GM12878 (cell line): ENCODE measurements around the gene MAPKBP1. TPM values are rescaled to one million over a fixed set of nuclear protein-coding genes. Genes with fewer than 3 reads are reported as not detected.

Source experiments
- ATAC-seq: fragments of 200-7000 bp; cut with Tn5 transposase; 3 replicates; pipeline ENCODE4 v1.9.1; 2020; ENCODE audit warnings: mild to moderate bottlenecking, moderate library complexity
- BruUV-seq: library from RNA; stranded (reverse); fragments of 400-500 nt; replicated peaks from 2 replicates; lab custom pipeline; 2021; lab: Mats Ljungman, UMichigan
- CTCF ChIA-PET: fragments of 300-600 bp; sonication (Branson Sonifier 250); formaldehyde crosslinking; extraction: SDS; loops from one replicate; lab custom pipeline; 2021; ENCODE audit warnings: inconsistent platforms; lab: Yijun Ruan, JAX
- POLR2A ChIA-PET: fragments of 350-600 bp; formaldehyde crosslinking; extraction: SDS; loops from one replicate; lab custom pipeline; 2021; ENCODE audit warnings: inconsistent platforms; lab: Charles Lee
- RAD21 ChIA-PET: fragments of 300-600 bp; sonication (Branson Sonifier 250); formaldehyde crosslinking; loops from one replicate; lab custom pipeline; 2023; ENCODE audit warnings: antibody characterized with exemption; ENCODE audit not compliant: unreplicated experiment; lab: Charles Lee
- SMC1A ChIA-PET: fragments of 300-600 bp; sonication (Branson Sonifier 250); formaldehyde crosslinking; loops from one replicate; lab custom pipeline; 2023; ENCODE audit not compliant: unreplicated experiment, uncharacterized antibody; lab: Charles Lee
- DNase-seq: peaks from one replicate; pipeline ENCODE4 v3.0.0-alpha.2; 2011; ENCODE audit warnings: low read depth, low spot score
- FAIRE-seq: peaks from 3 replicates; lab custom pipeline; 2011; peaks lifted over from hg19 to GRCh38; lab: Jason Lieb, UNC
- H2AFZ ChIP-seq: 2 replicates; pipeline ENCODE4 v1.6.0; 2011; ENCODE audit warnings: low read depth, low read length, control low read depth; ENCODE audit not compliant: control insufficient read depth
- H3K27ac ChIP-seq: 2 replicates; pipeline ENCODE4 v1.5.1; 2011; ENCODE audit warnings: control low read depth; ENCODE audit not compliant: control insufficient read depth, insufficient read depth
- H3K27me3 ChIP-seq, 2 experiments: replicated peaks in 1 of 2; 2 replicates each; pipeline versions ENCODE4 v1.6.0 to v1.6.1; 2011; ENCODE audit warnings: low read length in 1 of 2; ENCODE audit not compliant: control insufficient read depth in 2 of 2, insufficient read depth in 2 of 2
- H3K36me3 ChIP-seq, 2 experiments: 2 replicates each; pipeline ENCODE4 v1.5.1; 2011; ENCODE audit warnings: low read length in 1 of 2; ENCODE audit not compliant: control insufficient read depth in 2 of 2, insufficient read depth in 2 of 2
- H3K4me1 ChIP-seq: 2 replicates; pipeline ENCODE4 v1.6.1; 2011; ENCODE audit warnings: mild to moderate bottlenecking, low read length, moderate library complexity, mixed read lengths; ENCODE audit not compliant: control insufficient read depth, insufficient read depth
- H3K4me2 ChIP-seq: 2 replicates; pipeline ENCODE4 v1.6.0; 2011; ENCODE audit warnings: control low read depth; ENCODE audit not compliant: control insufficient read depth, insufficient read depth
- H3K4me3 ChIP-seq: fragments of 200-600 bp; sonication (generic); 2 replicates; pipeline ENCODE4 v1.5.1; 2016
- H3K79me2 ChIP-seq: 2 replicates; pipeline ENCODE4 v1.6.0; 2011; ENCODE audit warnings: low read length; ENCODE audit not compliant: control insufficient read depth, insufficient read depth
- H3K9ac ChIP-seq: 2 replicates; pipeline ENCODE4 v1.8.0; 2011; ENCODE audit warnings: low read length, control low read depth, mixed read lengths; ENCODE audit not compliant: control insufficient read depth, insufficient read depth
- H3K9me3 ChIP-seq: replicated peaks from 3 replicates; pipeline ENCODE4 v1.5.1; 2011; ENCODE audit warnings: mild to moderate bottlenecking, low read length; ENCODE audit not compliant: control insufficient read depth, insufficient read depth
- H4K20me1 ChIP-seq: 2 replicates; pipeline ENCODE4 v1.6.0; 2011; ENCODE audit not compliant: control insufficient read depth, insufficient read depth
- CBX5 ChIP-seq: sonication (generic); IDR thresholded peaks from 2 replicates; pipeline ENCODE4 v1.6.1; 2016; ENCODE audit warnings: low read depth, moderate library complexity, mild to moderate bottlenecking, inconsistent platforms
- CUX1 ChIP-seq: IDR thresholded peaks from 2 replicates; pipeline ENCODE4 v1.6.1; 2012; ENCODE audit warnings: improper control_type of control experiment, low read depth, low read length; ENCODE audit not compliant: insufficient replicate concordance
- GATAD2B ChIP-seq: fragments of 450-650 bp; conservative IDR thresholded peaks from 2 replicates; pipeline ENCODE4 v1.6.1; 2017; ENCODE audit warnings: low read depth, mild to moderate bottlenecking, moderate library complexity
- IRF4 ChIP-seq: IDR thresholded peaks from 2 replicates; pipeline ENCODE4 v1.6.1; 2011; ENCODE audit warnings: low read depth, low read length
- NFYB ChIP-seq: IDR thresholded peaks from 2 replicates; pipeline ENCODE4 v1.6.1; 2011; ENCODE audit warnings: low read depth, mild to moderate bottlenecking, low read length, improper control_type of control experiment, moderate library complexity; ENCODE audit not compliant: insufficient read depth
- TAF1 ChIP-seq: IDR thresholded peaks from 2 replicates; pipeline ENCODE4 v1.6.1; 2011; ENCODE audit warnings: mild to moderate bottlenecking, low read depth, low read length, borderline replicate concordance
- TCF12 ChIP-seq: IDR thresholded peaks from 2 replicates; pipeline ENCODE4 v1.6.1; 2011; ENCODE audit warnings: low read depth, mild to moderate bottlenecking, low read length
- WGBS: methylation state at CpG from one replicate; pipeline ENCODE4 v1.1.6; 2016; ENCODE audit warnings: low lambda C conversion rate; ENCODE audit not compliant: insufficient replicate concordance, insufficient coverage; ENCODE audit errors: missing lambda C conversion rate; 5-methylcytosine and 5-hydroxymethylcytosine counted together
- in situ Hi-C: fragments of 300-500 bp; cut with MboI; formaldehyde crosslinking; loops from 9 replicates; pipeline ENCODE4 v1.14.3; 2018; ENCODE audit warnings: mixed read lengths
- intact Hi-C: fragments of 100-400 bp; cut with micrococcal nuclease; formaldehyde crosslinking; loops from one replicate; pipeline ENCODE4 v1.14.2; 2022; ENCODE audit not compliant: unreplicated experiment
- polyA plus RNA-seq, 11 experiments: library from polyadenylated mRNA; depleted of rRNA in 4 of 11; unstranded in 6 of 11; stranded (reverse) in 5 of 11; fragments of >200 nt; fragmentation: Nextera tagmentation in 4 of 11; fragmentation: Illumina TruSeq in 1 of 11; extraction: Ambion mirVana in 4 of 11; extraction: Trizol in 1 of 11; gene quantifications; 1 replicate in 1 of 11; 2 replicates in 10 of 11; pipeline versions ENCODE4 v1.2.1 to v1.2.3, GENCODE V29; 2011 to 2016; ENCODE audit warnings: inconsistent platforms in 2 of 11, missing spikeins in 2 of 11, low read depth in 1 of 11
- total RNA-seq, 4 experiments: library from RNA; depleted of rRNA in 3 of 4; stranded (reverse); fragments of >200 nt in 3 of 4; fragmentation: Illumina TruSeq in 1 of 4; extraction: Trizol in 1 of 4; gene quantifications; 2 replicates each; pipeline versions ENCODE4 v1.2.1 to v1.2.3, GENCODE V29; 2013 to 2021
- TF ChIP-seq, protein P1 (sequence below): fragments of 450-650 bp; IDR thresholded peaks from 2 replicates; pipeline ENCODE4 v1.6.1; 2017; ENCODE audit warnings: mild to moderate bottlenecking

Gene MAPKBP1
- total and polyA plus RNA-seq, 10 of the 15 experiments (the other 5 are each of a cell fraction or from before 2014, with no cell fraction given) = 0.44 to 19.0 (median 7.3) TPM

GRCh38 chr15:41836073-41836472 is 61.8 kb downstream of the MAPKBP1 start:
- no peak overlapping the region for H2AFZ ChIP-seq
- CTCF ChIA-PET = no interaction called here
- no peak overlapping the region for H3K4me2 ChIP-seq
- WGBS = 6% methylated on average over 6 of the region's 6 CpGs
- SMC1A ChIA-PET = no interaction called here
- BruUV-seq = no TSS peak
- in situ Hi-C loops = no loop called here
- H3K27me3 ChIP-seq = no peaks in the 10 kb centered on the region
- RAD21 ChIA-PET = interaction anchor here (0.6 kb wide), 1 partner anchor 34 kb away, joined by 3 read pairs; no protein-coding TSS in a partner anchor
- H3K36me3 ChIP-seq = no peaks in the 10 kb centered on the region; a peak in 1 of 4 replicates
- no peaks in the 10 kb centered on the region for H3K4me1 ChIP-seq
- no peak overlapping the region for H3K9ac ChIP-seq
- DNase-seq (no peak), ATAC-seq (no peak), FAIRE-seq (no peak)
- no peak overlapping the region for H3K27ac ChIP-seq
- no peaks in the 10 kb centered on the region for H3K79me2 ChIP-seq
- no peak overlapping the region for H3K4me3 ChIP-seq
- TF ChIP-seq CUX1 (no peak), NFYB (no peak), IRF4 (no peak), TCF12 (no peak), GATAD2B (no peak), TAF1 (no peak), CBX5 (no peak)
- TF ChIP-seq, protein P1, sequence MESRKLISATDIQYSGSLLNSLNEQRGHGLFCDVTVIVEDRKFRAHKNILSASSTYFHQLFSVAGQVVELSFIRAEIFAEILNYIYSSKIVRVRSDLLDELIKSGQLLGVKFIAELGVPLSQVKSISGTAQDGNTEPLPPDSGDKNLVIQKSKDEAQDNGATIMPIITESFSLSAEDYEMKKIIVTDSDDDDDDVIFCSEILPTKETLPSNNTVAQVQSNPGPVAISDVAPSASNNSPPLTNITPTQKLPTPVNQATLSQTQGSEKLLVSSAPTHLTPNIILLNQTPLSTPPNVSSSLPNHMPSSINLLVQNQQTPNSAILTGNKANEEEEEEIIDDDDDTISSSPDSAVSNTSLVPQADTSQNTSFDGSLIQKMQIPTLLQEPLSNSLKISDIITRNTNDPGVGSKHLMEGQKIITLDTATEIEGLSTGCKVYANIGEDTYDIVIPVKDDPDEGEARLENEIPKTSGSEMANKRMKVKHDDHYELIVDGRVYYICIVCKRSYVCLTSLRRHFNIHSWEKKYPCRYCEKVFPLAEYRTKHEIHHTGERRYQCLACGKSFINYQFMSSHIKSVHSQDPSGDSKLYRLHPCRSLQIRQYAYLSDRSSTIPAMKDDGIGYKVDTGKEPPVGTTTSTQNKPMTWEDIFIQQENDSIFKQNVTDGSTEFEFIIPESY = no peak
- POLR2A ChIA-PET = no interaction called here
- H4K20me1 ChIP-seq = no peaks in the 10 kb centered on the region
- no peaks in the 10 kb centered on the region for H3K9me3 ChIP-seq
- intact Hi-C loops = no loop called here
